Measurements from ENCODE around the gene CD248.

CD248 gene

DNA sequence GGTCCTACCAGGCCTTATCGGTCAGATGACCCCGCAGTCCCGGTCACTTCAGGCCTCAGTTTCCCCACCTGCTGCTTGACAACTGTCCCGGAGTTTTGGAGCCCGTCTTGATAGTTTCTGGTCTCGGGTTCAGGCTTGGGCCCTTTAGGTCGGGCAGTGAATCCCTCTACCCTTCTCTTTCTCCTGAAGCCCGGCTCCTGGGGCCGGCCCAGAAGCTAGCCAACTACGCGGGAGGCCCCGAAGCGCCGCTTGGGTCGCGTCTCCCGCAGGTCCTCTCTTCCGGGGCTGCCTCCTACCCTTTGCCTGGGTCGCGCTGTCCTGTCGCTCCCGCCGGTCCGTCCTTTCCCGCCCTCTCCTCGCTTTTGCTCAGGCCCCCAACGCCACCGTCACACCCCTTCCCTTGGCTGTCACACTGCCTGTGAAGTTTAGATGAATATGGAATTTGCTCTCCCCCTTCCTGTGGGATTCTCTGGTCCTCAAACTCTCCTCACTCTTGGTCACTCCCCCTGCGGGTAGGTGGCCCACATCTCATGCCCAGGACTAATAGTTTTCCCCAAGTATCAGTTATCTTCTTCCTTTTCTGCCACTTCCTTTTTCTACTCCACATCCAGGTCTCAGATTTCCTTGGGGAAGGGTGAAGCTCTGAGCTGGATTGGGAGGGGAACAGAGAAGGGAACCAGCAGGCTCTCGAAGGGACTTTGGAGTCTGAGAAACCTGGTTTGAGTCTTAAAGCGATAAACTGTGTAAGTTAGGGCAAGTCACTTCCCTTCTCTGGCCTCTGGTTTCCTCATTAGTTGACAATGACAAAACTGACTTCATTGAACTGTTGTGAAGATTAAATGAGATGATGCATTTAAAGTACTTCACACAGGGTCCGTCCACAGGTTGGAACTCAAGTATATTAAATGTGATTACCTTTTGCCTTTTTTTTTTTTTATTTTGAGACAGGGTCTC, 47.6 kb downstream of the CD248 start:
- DNase-seq = no peak

GRCh38 chr11:66268244-66268951, 48.4 kb downstream of the CD248 start, which contains the start of gene RAB1B:
RAB1B (plus strand) TSS chr11:66268639; CDS start chr11:66268680, 41 bp downstream.
- peak; percentile 100 for DNase-seq

DNA sequence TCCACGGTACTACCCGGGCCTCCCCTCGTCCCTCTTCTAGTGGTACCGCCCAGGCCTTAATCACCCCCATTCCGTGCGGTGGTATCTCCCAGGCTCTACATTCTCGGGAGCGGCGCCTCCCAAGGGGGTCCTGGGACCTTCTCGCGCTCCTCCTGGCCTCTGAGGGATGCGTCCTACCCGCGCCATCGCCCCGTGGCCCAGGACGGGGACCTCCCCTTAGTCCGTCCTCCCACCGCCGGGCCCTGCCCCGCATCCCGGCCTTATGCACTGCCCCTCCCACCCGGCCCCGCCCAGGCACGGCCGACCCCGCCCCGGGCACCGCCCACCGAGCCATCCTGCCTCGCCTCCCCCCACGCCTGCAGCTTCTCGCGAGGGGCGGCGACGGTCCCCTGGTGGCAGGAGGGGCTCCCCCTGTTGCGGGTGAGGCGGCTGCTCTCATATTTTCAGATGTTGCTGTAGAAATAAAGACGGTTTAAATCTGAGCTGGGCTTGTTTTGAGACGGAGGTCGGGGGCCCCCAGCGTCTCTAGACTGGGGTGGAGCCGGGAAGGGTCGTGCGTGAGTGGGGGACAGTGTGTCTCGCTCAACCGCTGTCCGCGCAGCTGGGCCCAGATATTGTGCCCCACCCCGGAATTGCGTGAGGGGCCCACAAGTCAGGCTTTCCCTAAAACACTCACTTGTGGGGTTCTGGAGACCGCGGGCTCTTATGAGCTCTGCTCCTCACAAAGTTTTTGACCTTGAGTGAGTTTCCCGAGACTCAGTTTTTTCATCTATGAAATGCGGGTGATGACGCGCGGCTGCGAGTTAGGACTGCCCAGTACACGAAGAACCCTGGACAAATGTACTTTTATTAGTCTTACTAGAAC, 49.2 kb downstream of the CD248 start:
- peak; percentile 71 for DNase-seq

DNA sequence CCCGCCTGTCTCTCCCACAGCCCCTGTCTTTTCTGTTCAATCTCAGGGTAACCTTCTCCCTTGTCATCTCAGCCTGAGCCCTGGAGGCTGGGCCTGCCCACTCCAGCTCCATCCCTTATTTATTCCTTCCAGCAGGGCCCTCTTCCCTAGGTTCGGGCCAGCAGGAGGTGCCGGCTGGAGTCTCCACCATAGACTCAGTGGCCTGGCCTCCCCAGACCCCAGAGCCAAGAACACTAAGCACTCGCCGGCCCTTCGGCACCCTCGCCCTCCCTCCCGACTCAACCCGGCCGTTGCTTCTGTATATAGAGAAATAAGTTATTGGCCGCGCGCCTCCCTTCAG, 49.8 kb downstream of the CD248 start:
- DNase-seq = no peak

GRCh38 chr11:66266378-66267038, 50.3 kb downstream of the CD248 start:
- no peak for DNase-seq

- no peak for DNase-seq
These were observed 51.1 kb downstream of the CD248 start for GRCh38 chr11:66265531-66266377.

DNA sequence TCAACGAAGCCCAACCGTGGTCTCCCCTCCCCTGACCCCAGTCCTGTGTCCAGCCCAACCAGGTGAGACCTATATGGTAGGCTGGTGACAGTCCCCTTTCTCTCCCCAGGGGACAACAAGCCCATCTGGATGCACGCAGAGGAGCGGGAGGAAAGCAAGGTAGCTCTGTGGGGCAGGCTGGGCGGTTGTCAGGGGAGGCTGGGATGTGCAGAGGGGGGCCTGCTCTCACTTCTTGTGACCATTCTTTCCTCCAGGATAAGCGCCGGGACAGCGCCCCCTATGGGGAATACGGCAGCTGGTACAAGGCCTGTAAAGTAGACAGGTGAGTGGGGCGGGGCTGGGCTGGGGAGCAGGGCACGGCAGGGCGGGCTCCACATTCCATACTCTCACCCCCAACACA, 51.9 kb downstream of the CD248 start:
- DNase-seq = no peak
